Measurements from ENCODE around the gene POU3F3.

Gene POU3F3

DNA sequence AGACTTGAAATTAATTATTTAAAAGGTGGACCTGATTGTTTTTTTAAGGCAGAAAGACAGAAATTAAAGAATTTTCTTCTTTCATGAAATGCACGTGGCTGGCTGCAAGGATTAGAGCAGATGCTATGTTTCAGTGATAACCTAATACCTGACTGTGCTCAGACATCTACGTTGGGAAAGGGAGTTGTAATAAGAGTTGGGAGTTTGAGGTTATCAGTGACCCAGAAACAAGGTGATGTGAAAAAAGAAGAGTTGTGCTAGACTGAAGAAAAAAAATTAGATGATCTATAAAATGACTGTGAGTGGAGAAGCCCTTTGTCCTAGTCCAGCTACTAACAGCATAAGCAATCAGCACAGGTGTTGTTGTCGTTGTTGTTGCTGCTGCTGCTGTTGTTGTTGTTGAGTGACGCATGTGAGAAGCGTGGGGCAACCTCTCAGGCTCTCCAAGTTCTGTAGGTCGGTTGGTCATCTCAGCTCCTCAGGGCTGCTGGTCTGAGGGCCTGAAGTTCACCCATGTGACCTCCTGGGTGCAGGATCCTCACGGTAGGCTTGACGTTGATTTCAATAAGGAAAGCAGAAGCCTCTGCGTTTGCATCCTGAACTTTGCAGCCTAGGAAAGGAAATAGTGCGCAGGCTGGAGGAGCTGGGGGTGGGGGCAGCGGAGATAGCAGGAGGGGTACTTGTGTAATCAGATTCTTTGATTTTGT, 7.6 kb downstream of the POU3F3 start:
- no peak for DNase-seq (ENCODE audit: low spot score)

DNA sequence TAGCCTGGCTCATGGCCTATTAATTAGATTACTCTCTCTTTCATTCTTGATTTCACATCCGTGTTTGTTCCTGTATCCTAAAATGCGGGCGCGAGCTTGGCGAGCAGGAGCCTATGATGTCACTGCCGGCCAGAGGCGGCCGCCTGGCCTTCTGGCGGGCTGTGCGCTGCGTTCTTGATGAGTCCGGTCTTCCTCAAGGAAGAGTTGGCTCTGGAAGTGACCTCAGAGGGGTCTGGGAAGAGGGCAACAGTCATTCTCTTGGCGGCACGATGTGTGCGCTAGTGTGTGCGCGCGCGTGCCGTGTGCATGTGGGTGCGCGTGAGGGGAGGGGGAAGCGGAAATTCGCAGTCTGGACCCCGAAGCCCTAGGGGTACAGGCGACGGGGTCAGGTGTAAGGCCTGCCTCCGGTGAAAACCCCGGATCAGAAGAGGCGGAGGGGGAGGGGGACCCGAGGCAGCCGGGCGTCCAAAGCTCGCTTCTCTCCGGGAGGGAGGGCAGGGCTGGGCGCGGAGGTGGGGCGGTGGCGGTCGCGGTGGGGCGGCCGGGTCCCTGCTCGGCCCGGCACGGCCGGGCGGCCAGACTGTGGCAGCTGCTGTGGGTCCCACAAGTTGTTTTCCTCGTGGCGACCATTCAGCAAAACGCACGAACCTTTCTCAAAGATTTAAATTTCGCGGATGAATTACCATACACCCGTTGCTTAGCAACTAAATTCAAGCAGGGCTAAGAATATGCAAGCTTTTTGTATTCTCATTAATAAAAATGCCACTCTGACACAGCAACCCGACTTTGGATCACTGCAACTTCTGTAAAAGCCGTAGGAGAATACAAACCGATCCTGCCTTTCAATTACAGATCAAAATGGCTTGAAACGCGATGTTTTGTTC, 8.4 kb downstream of the POU3F3 start:
- peak; percentile 70 for DNase-seq (ENCODE audit: low spot score)

DNA sequence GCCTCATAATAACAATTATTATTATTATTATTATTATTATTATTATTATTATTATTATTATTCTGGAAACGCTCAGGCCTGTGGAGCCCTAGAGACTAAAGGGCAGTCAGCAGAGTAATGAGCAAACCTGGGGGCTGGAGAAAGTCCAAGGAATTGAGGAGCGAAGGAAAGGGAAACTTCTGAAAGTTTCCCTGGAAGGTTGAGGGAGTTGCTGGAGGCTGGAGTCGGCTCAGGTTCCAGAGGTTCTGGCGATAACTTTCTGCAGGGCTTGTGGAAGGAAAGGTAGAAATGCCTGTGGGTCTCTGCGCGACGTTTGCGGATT, 9.2 kb downstream of the POU3F3 start:
- DNase-seq (ENCODE audit: low spot score): no peak

DNA sequence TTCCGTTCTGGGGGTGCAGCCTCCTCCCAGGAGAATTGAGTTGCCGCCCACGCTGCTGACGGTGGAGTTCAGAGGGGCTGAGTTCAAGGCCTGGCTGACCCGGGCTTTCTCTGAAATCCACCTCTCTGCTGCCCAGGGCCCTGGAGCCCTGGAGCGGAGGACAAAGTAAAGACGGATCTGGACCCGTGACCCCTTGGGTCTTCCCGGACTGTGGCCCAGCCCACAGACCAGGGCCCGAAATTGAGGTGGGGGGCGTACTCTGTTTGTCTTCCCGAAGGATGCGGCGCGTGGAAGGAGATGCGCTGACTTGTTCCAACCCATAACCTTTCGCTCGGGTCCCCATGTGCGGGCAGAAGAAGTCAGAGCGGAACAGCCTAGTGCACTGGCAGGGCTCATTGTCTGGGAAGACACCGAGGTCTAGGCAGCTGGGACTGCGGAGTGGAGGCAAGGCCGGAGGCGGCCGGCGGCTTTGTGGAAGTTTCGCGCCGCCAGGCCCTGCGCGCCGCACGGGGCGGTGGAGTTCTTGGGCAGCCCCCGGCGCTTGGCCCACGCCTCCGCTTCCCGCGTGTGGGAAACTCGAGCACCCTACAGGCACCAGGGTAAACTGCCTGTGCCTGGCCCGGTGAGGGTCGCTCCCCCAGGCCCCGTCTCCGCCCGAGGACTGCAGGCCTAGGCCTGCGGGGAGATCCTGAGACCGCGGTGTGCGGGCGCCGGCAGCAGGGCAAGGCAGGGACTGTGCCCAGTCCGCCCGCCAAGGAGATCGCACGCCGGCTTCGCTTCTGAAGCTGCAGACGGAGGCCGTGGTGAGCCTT, 9.8 kb downstream of the POU3F3 start:
- peak; percentile 39 for DNase-seq (ENCODE audit: low spot score)

DNA sequence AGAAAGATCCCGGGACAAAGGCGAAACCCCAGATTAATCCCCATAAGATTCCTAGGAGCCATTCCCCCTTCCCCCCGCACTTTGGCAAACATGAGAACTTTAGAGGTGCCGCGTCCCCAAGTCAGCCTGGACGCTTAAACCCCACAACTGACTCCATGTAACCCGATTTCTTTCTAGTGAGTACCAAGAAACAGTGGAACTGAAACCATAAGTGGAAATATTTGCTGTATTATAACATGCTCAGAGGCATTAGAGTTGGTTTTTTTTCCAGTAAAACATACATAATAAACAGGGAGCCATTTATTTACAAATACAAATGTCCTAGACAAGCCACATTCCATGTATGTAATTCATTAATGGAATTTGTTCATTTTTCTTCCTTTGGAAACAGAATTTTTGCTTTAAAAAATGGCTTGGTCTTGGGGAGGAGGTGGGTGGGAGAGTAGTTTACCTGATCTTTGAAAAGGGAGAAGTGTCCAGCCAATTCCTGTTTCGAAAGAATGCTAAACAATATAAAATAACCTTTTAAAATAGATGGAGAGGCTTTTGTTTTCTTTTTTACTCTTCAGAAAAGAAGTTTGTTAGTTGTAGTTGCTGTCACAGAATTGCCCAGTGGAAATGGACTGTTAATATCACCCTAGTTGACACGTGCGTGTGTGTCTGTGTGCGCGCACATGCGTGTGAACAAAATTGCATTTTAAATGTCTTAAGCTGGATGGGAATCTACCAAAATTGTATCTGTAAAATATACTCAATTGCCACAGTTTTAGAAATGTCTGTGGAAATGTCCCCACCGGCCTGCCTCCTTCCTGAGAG, 10.6 kb downstream of the POU3F3 start:
- DNase-seq (ENCODE audit: low spot score): no peak

DNA sequence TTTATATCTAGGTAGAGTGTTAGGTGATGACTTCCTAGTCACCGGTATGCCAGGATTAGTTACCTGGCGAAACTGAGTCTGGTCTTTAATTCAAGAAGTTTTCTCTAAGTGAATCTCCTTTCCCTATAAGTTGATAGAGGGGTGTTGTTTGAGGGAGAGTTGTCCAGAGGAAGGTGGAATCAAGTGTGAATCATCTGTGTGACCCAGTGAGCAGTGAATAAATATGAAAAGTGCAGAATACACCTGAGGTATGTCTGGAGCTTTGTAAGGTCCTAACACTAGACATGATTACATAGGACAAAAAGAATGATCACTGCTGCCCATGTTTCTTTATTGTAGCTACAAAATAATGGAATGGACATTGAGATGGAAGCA, 11.2 kb downstream of the POU3F3 start:
- DNase-seq (ENCODE audit: low spot score): no peak

DNA sequence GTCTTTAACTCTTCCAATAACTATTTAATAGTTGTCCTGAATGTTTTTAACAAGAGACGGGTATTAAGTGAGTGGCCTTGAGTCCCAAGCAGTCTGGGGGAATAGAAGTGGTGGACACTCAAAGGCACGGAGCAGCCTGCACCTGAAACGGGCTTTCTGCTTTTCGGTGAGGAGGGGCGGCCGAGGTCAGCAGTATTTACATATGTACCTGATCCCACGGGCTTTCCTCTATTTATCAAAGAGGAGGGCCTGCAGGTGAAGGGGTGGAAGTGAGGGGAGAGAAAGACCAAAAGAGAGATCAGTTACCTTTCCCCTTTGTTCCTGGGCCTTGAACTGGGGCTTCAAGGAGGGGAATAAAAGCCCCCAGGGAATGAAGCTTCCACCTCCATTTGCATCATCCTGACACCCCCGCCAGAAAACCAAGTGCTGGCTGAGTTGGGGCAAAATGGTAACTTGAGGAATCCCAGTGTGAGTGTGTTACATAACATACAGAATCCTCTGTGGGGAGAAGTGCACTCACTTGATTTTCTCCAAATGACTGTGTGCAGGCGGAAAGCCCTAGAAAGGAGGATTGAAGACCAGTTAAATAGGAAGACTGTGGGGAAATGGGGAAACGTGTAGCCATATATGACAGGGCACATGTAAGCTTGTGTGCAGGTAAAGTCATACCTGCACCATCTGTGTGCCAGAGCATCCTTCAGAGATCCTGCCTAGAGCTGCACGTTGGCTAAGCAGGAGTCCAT, 12.4 kb downstream of the POU3F3 start:
- no peak for DNase-seq (ENCODE audit: low spot score)

DNA sequence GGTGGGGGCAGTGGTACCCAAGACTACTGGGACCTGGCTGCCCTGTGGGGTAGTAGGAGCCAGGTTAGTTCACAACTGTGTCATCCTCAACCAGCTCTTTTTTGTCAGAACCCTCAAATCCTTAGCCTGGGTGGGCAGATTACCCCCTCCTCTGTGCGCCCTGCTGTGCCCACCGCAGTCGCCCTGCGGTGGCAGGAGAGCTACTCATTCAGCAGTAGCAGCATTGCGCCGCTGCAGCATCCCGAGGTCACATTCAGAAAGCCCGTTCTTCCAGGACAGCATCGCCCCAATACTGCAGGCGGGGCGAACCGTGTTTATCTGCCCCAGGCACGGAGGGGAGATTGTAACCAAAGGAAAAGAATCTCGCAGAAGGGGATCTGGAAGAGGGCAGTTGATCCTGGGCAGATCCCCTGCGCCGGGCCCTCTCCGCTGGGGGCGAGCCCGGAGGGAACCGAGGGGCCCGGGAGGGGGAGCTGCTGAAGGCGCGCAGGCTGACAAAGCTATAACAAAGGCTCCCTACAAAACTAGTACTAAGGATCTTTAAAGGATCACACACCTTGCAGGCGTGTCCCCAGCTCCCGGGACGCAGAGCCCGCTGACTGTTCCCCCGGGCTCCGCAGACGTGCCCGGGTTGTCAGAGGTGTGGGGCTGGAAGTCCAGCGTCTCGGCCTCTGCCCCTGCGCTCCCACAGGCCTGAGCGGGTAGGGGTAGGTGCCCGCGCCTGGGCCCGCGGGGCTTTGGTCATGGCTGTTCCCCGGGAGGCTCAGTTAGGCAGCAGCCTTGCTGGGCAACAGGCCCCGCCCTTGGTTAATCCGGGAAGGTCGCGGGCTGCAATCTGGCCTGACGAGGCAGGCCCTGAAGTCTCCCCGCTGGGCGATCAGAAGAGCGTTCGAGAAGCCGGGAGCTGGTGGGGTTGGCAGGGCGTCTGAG, 13.2 kb downstream of the POU3F3 start:
- DNase-seq (ENCODE audit: low spot score): peak; percentile 33

DNA sequence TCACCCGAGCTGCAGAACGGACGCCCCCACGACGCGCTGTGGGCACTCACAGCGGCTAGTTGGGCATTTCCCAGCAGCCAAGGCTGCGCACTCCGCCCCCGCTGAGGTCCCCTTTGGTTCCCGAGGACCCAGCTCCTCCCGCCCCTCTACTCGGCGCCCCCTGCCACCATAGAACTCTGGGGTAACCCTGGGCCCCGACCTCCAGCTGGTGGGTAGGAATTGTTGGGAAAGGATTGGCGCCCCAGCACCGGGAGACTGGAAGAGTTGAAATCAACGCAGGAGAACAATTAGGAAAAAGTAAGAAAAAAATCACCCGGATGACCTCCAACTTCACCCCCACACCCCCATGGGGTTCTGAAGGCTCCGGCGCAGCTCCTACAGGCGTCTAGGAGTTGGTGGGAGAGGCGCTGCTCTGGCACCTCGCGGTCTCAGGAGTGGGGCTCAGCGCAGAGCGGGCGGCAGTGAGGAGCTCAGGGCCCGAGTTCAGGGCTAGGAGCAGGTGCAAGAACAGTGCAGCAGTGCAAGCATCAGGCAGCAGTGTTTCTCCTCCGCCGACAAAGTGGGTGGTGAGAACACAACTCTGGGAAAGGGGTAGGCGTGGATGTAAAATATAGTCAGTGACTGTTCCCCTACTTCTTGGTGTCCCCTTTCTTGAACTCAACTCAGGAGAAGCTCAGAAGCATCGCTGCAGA, 14.0 kb downstream of the POU3F3 start:
- no peak for DNase-seq (ENCODE audit: low spot score)

DNA sequence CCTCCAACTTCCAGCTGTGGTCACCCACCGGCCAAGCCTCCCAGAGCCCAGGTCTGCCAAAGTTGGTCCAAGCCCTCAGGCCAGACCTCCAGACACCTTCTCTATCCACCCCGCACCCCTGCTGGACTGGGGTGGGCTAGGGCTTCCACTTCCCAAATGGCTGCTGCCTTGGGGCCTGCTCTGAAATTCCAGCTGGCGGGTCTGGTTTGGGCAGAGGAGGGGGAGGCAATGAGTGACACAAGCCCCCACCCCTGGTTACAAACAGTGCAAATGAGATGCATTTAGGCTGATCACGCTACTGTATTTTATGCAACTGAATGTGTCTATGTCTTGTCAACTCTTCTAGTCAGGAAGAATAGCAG, 14.6 kb downstream of the POU3F3 start:
- no peak for DNase-seq (ENCODE audit: low spot score)

DNA sequence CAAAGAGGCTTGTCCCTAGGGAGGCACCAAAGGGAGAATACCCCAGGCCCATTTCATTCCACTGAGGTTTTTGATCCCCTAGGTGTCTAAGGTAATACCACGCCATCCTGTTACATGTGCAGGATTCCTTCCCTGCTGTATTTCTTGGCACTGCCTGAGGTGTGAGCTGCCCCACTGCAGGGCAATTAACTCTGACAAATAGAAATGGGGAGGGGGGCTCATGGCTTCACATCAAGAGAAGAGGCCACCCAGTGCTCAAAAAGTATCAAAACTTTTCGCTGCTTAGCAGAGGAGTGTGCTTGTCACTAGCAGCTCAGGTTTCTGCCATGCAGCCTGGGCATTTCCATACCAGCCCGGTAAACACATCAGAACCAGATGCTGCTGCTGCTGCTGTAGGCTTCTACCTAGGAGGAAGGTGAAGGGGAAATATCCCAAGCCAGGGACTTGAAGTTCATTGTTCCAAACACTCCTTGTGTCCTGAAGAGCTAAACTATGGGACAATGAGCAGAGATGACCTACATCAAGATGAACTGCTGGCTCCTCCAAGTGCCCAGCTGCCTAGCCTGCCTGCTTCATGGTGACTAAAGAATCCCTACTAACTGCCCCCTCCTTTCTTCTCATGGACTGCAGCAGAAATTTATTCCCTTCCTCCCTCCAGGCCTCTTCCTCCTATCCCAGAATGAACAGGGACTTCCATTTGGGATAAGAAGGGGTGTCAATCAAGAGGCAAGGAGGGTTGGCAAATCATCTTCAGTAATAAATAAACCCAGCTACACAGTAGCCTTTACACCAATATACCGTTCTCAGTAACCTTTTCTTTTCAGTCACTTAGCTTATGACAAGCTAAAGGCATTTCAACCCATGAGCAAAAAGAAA, 16.4 kb downstream of the POU3F3 start:
- DNase-seq (ENCODE audit: low spot score): no peak

DNA sequence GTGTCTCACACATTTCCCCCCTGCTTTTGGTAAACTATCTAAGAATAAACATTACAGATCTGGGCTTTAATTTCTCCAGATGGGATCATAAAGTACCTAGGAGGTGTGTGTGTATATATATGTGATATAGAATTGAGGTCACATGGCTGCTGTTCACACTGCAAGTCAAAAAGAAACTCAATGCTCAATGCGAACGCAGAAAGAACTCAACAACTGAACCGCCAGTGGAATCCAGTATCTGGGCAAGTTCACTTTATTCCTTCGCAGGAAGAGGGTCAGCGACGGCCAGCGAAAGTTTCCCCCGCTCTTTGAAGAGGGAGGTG, 17.7 kb downstream of the POU3F3 start:
- no peak for DNase-seq (ENCODE audit: low spot score)

DNA sequence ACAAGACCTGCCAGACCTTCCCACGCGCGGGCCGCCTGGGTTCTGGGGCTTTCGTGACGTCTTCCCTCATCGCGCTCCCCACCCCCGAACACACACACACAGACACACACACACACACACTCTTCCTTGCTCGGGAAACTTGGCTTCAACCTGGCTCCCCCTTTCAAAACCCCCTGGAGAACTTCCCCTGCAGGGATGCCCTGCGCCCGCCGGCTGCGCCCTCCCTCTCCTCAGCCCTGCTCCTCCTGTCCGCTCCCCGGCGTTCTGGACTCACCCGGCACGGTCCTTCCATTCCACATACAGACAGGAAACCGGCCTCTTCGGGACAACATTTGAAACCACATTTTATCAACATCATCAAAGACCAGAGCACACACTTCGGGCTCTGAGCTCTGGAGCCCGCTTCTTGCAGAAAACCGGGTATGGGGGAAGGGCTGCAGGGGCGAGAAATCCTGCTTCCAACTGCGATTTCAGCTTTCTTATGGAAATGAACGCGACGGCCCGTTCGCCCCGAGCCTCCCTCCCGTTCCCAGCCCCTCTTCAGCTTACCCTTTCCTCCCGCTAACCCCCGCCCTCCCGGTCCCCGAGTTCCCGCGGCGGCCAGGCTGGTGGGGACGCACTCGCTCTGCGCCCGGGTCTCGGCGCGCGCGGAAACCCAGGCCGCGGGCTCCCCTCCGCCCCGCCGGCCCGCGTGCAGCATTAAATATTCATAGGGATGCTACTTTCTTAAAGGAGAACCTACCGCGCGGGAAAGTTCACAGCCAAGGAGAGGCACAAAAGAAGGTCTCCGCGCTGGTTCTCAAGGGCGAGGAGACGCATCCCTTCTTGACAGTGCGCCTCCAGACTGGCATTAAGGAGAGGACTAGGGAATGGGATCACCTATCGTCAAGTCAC, 18.3 kb downstream of the POU3F3 start:
- DNase-seq (ENCODE audit: low spot score): peak; percentile 76

DNA sequence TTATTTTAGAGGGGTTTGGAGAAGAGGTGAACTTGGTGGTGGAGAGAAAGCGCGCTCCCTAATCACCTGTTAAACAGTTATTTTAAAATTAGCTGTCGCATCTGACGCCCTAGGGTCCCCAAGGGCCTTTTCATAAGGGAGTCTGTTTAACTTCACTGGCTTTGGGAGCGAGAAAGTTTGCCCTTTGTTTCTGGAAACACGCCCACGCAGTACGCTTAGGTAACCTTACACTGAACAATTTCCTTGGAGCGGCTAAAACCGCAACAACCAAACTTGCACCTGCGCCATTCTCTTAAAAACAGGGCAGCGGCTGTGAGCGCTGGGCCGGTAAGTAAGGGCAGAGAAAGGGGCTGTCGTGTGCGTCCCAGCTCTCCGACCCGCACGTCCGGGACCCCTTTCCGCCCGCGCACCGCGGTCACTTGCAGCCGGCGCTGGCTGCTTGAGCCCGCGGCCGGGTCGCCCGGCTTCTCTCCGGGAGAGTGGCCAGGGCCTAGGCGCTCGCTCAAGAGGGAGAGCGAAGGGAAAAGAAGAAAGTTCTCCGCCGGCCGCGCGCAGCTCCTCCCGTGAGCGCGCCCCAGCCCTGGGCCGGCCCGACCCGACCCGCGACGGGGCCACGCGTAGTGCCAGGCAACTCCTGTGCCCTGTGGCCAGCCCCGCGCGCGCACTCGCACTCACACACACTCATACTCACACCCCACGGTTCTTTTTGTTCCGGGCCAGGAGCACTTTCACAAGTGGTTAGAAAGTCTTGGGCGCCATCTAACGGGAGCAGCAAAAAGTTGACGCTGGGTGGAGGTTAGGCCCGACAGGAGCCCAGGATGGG, 19.2 kb downstream of the POU3F3 start:
- DNase-seq (ENCODE audit: low spot score): peak; percentile 81

DNA sequence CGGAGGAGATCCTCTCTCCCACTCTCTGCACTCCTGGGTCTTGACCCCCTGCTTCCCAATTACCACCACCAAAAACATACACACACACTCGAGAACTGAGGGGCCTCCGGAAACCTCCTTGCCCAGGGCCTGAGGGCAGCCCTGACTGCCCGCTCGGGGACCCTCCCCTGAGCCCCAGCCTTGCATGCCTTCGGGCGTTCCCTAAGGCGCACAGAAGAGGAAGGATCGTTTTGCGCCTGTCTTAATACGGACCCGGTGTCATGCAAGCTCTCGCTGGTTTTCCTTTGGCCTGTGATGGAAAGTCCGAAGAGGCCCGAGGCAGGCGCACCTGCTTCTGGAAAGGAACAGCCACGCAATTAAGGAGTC, 19.8 kb downstream of the POU3F3 start:
- DNase-seq (ENCODE audit: low spot score): no peak

DNA sequence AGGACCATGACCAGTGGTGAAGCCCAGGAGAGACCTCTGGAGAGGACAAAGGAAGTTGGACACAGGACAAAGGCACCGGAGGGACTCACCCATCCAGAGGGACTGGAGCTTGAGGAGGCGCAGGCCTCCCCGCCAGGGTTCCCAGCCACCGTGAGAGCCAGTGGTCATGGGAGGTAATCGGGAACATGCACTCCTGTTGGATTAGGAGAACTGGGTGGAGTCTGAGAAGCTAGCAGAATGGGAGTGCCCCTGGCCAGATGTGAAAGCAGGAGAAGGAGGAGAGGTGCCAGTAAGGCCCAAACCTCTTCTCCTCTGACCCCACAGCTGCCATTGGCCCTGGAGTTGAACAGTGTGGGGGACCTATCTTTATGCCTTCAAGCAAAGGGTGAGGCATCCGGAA, 20.3 kb downstream of the POU3F3 start:
- DNase-seq (ENCODE audit: low spot score): no peak

DNA sequence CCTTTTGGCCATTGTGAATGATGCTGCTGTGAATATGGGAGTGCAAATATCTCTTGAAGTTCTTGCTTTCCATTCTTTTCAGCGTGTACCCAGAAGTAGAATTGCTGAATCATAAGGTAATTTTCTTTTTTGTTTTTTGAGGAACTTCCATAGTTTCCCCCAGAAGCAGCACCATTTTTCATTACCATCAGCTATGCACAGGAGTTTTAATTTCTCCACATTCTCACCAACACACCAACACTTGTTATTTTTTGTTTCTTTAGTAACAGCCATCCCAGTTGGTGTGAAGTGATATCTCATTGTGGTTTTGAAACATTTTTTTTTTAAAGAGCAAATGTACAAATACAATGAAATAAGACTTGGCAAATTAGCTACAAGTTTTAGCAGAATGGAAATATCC, 21.3 kb downstream of the POU3F3 start:
- no peak for DNase-seq (ENCODE audit: low spot score)

All from iPS-NIHi11 (cell line).